ENCODE results near the gene BAZ2B. TPM values are rescaled to one million over a fixed set of nuclear protein-coding genes. Genes with fewer than 3 reads are reported as not detected.

BAZ2B gene
- total RNA-seq, 1 donor from 2014 or later: 81.5 TPM

DNA sequence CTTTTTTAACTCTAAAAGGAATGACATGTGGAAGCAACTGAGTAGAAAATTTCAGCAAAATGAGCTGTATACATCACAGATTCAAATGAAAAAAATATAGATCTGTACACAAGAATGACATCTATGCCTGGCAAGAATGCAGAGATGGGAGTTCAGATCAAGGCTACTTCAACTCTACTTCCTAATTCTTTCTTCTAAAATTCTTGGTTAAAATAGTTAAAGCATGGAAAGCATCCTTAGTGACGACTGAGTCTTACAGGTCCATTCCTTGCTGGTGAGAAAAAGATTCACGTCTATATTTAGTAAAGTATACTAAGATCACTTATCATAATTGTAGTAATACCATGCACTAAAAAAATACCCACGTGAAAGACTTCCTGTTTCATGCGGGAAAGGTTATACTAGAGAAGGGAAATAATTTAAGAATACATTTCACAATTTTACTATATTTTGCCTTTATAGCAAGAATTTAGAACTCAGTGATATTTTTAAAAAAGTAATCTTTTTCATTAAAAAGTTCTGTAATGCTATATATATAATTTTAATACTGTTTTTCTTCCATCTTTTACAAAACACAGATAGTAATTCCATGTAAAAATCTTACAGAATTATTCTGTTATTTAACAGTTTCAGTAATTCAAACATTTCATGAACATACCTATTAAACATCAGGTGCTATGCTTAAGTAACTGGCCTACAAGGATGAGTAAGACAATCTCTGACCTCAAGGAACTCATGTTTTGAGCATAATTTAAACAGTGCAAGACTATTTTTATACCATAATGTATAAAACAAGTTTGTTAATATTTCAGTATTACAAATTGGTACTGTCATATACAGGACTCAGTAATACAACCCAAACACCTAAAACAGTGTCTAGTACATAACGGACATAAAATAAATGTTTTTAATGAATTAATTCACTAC, 159.6 kb downstream of the BAZ2B start:
- DNase-seq (ENCODE audit: extremely low spot score, unreplicated experiment): no peak
- TF ChIP-seq CTCF (IDR thresholded peaks at IDR 0.05): no peak
- Mint-ChIP-seq H3K36me3 (ENCODE audit: unreplicated experiment) (peaks cover 18% of the 10 kb centered on the region), H3K27ac (ENCODE audit: unreplicated experiment) (no peak overlapping the region), H3K4me1 (ENCODE audit: unreplicated experiment) (peaks cover 26% of the 10 kb centered on the region), H3K27me3 (ENCODE audit: unreplicated experiment) (no peaks in the 10 kb centered on the region), H3K4me3 (ENCODE audit: unreplicated experiment) (no peak overlapping the region), H3K9me3 (ENCODE audit: unreplicated experiment) (no peaks in the 10 kb centered on the region)

- H3K27ac Mint-ChIP-seq (ENCODE audit: unreplicated experiment): no peak overlapping the region
- no peaks in the 10 kb centered on the region for H3K27me3 Mint-ChIP-seq (ENCODE audit: unreplicated experiment)
- H3K9me3 Mint-ChIP-seq (ENCODE audit: unreplicated experiment): no peaks in the 10 kb centered on the region
- peaks cover 26% of the 10 kb centered on the region for H3K4me1 Mint-ChIP-seq (ENCODE audit: unreplicated experiment)
- peaks cover 14% of the 10 kb centered on the region for H3K36me3 Mint-ChIP-seq (ENCODE audit: unreplicated experiment)
- no peak overlapping the region for H3K4me3 Mint-ChIP-seq (ENCODE audit: unreplicated experiment)
- no peak for DNase-seq (ENCODE audit: extremely low spot score, unreplicated experiment)
- no peak for TF ChIP-seq CTCF (IDR thresholded peaks at IDR 0.05)
Measured at GRCh38 chr2:159455330-159455918, 160.9 kb downstream of the BAZ2B start.

DNA sequence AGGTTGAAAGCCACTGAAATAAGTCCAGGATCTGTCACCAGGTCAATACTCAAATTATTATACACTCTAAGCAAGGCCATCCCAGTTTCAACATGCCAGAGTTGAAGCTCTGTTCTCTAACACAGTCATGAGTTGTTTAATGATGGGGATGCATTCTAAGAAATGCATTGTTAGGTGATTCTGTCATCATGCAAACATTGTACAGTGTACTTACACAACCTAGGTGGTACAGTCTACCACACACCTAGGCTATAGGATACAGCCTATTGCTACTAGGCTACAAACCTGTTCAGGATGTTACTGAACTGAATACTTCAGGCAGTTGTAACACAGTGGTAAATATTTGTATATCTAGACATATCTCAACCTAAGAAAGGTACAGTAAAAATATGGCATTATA, 162.2 kb downstream of the BAZ2B start:
- Mint-ChIP-seq H3K36me3 (ENCODE audit: unreplicated experiment) (peaks cover 13% of the 10 kb centered on the region), H3K4me1 (ENCODE audit: unreplicated experiment) (peaks cover 25% of the 10 kb centered on the region), H3K27ac (ENCODE audit: unreplicated experiment) (no peak overlapping the region), H3K4me3 (ENCODE audit: unreplicated experiment) (no peak overlapping the region), H3K27me3 (ENCODE audit: unreplicated experiment) (no peaks in the 10 kb centered on the region), H3K9me3 (ENCODE audit: unreplicated experiment) (no peaks in the 10 kb centered on the region)
- TF ChIP-seq CTCF (IDR thresholded peaks at IDR 0.05): no peak
- DNase-seq (ENCODE audit: extremely low spot score, unreplicated experiment): no peak

DNA sequence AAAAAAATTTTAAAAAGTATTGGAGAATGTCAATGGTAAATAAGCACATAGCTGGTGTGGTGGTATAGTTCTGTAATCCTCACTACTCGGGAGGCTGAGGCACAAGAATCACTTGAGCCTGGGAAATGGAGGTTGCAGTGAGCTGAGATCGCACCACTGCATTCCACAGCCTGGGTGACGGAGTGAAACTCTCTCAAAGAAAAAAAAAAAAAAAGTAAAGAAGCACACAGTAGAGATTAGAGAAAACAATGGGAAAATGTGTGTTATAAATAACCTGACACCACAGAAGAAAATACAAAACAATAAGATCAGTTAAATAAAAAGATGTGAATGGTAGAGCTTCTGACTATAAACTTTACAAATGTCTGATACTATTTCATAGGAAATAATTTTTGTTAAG, 166.2 kb downstream of the BAZ2B start:
- no peak for DNase-seq (ENCODE audit: extremely low spot score, unreplicated experiment)
- Mint-ChIP-seq H3K27ac (ENCODE audit: unreplicated experiment) (no peak overlapping the region), H3K27me3 (ENCODE audit: unreplicated experiment) (no peaks in the 10 kb centered on the region), H3K4me1 (ENCODE audit: unreplicated experiment) (peaks cover 13% of the 10 kb centered on the region), H3K4me3 (ENCODE audit: unreplicated experiment) (no peak overlapping the region), H3K9me3 (ENCODE audit: unreplicated experiment) (no peaks in the 10 kb centered on the region), H3K36me3 (ENCODE audit: unreplicated experiment) (peaks cover 37% of the 10 kb centered on the region)
- no peak for TF ChIP-seq CTCF (IDR thresholded peaks at IDR 0.05)

GRCh38 chr2:159449504-159450124, 166.7 kb downstream of the BAZ2B start:
- peaks cover 43% of the 10 kb centered on the region for H3K36me3 Mint-ChIP-seq (ENCODE audit: unreplicated experiment)
- DNase-seq (ENCODE audit: extremely low spot score, unreplicated experiment): no peak
- H3K4me3 Mint-ChIP-seq (ENCODE audit: unreplicated experiment): no peak overlapping the region
- no peaks in the 10 kb centered on the region for H3K27me3 Mint-ChIP-seq (ENCODE audit: unreplicated experiment)
- no peak for TF ChIP-seq CTCF (IDR thresholded peaks at IDR 0.05)
- peak overlapping the region; percentile 16 for H3K27ac Mint-ChIP-seq (ENCODE audit: unreplicated experiment)
- no peaks in the 10 kb centered on the region for H3K9me3 Mint-ChIP-seq (ENCODE audit: unreplicated experiment)
- H3K4me1 Mint-ChIP-seq (ENCODE audit: unreplicated experiment): peaks cover 13% of the 10 kb centered on the region
